Ramos (cell line): ENCODE measurements around the gene CFAP43.

Source experiments
- in situ Hi-C: fragments of 300-500 bp; cut with MboI; formaldehyde crosslinking; loops from one replicate; pipeline ENCODE4 v1.14.3; 2022; ENCODE audit warnings: low sequenced_read_pairs; ENCODE audit not compliant: unreplicated experiment

The CFAP43 gene, protein sequence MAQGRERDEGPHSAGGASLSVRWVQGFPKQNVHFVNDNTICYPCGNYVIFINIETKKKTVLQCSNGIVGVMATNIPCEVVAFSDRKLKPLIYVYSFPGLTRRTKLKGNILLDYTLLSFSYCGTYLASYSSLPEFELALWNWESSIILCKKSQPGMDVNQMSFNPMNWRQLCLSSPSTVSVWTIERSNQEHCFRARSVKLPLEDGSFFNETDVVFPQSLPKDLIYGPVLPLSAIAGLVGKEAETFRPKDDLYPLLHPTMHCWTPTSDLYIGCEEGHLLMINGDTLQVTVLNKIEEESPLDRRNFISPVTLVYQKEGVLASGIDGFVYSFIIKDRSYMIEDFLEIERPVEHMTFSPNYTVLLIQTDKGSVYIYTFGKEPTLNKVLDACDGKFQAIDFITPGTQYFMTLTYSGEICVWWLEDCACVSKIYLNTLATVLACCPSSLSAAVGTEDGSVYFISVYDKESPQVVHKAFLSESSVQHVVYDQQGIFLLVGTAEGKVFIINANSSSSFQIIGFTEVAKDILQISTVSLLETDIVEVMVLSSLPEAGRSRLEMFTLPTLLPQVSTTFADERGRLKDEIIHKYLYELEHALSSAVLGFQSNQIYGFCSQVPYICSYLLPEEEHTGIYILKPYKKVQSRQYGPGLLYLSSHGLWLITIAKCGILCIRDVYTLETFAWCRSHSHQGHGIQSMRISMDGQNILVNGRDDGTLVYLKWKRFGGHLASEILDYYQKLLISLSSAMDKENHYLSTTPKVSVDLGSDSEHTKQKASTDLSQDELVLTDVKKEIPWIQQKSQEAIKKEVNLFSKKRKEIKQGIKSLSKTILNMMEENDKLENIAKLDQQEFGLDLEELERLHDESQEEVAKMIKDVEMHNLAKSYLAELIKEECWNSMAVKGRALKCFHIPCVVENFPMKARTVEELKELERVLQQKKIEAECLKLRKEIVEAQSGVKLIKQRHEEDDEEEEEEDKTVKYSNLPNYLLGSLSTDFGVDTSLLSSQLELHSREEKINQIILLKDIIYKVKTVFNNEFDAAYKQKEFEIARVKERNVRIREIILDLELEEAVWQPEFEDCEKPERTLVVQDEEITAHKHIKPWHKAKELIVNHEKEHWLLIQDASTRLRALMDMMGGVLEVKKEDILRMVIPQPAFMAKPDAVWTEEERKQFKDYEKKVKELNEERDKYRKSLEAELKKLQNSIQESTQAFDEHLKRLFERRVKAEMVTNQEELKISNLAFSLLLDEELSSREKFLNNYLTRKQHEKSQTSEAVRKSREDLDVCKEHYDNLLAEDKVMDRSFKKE (N-terminal part only)

GRCh38 chr10:104231784-104232612, at the start of gene CFAP43:
TSS of gene CFAP43 (minus strand) at chr10:104232364. CDS start at chr10:104232246, 118 bp downstream.
- in situ Hi-C loops: no loop called here

- in situ Hi-C loops: no loop called here
Observed at GRCh38 chr10:104281694-104282093, 49.5 kb upstream of the CFAP43 start.

GRCh38 chr10:104279550-104280259, 47.5 kb upstream of the CFAP43 start:
- in situ Hi-C loops: no loop called here

DNA sequence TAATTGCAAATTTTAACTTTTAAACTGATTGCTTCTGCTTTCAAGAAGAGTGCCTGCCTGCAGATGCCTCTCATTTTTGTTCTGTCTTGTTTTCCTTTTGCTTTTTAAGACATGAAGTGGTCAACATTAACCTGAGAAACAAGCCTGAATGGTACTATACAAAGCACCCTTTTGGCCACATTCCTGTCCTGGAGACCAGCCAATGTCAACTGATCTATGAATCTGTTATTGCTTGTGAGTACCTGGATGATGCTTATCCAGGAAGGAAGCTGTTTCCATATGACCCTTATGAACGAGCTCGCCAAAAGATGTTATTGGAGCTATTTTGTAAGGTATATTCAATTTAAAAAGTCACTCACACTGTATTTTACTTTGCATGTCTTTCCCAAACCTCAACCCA, 45.6 kb upstream of the CFAP43 start:
- in situ Hi-C loops: no loop called here

DNA sequence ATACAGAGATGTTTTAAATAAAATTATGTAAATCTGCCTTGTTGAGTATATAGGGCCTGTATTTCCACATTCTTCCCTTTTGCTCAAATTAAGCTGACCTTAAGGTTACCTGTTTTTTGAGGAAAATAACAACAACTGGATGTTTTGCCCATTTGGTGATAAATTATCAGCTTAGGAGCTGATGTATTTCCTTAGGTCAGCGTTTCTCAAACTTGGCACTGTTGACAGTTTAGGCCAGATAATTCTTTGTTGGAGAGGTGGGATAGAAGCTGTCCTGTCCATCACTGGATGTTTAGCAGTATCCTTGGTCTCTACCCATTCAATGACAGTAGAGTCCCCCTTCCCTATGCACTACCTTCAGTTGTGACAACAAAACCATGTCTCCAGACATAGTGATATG, 44.0 kb upstream of the CFAP43 start:
- in situ Hi-C loops: no loop called here

GRCh38 chr10:104274762-104275721, 42.9 kb upstream of the CFAP43 start:
- in situ Hi-C loops: no loop called here

- in situ Hi-C loops: no loop called here
Observed at GRCh38 chr10:104273899-104274575, 41.9 kb upstream of the CFAP43 start.

DNA sequence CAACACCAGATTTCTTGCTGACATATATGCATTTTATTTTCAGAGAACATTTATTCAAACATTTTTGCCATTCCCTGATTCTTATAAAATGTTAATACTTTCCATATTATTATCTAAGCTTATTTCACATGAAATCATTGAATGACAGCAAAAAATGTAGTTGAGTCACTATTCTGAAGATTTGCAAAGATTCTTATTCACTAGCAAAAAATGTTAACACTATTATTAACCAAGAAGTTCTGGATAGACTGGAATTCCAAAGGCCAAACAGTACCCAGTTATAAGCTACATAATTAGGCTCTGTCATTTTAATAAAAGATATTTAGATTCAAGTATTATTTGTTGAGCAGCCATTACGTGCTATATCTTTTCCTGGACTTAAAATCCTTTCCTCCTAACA, 41.1 kb upstream of the CFAP43 start:
- in situ Hi-C loops: no loop called here

- in situ Hi-C loops: no loop called here
Observed at GRCh38 chr10:104268713-104269645, 36.8 kb upstream of the CFAP43 start, which contains the start of gene GSTO2. TSS of gene GSTO2 (plus strand) at chr10:104269184. CDS start at chr10:104274916, 5,732 bp downstream.

DNA sequence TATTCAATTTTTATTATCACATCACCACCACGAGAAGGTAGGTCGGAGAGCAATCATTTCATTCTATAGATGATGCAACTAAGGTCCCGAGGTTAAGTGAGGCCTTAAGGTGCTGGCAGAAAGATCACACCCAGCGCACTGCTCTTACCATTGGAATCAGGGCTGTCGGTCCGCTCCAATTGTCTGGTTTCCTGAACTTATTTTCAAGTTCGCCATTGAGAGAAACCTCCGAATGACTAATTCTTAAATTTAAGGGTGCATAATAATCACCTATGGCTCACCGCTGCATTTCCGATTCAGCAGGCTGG, 36.2 kb upstream of the CFAP43 start:
- in situ Hi-C loops: no loop called here

DNA sequence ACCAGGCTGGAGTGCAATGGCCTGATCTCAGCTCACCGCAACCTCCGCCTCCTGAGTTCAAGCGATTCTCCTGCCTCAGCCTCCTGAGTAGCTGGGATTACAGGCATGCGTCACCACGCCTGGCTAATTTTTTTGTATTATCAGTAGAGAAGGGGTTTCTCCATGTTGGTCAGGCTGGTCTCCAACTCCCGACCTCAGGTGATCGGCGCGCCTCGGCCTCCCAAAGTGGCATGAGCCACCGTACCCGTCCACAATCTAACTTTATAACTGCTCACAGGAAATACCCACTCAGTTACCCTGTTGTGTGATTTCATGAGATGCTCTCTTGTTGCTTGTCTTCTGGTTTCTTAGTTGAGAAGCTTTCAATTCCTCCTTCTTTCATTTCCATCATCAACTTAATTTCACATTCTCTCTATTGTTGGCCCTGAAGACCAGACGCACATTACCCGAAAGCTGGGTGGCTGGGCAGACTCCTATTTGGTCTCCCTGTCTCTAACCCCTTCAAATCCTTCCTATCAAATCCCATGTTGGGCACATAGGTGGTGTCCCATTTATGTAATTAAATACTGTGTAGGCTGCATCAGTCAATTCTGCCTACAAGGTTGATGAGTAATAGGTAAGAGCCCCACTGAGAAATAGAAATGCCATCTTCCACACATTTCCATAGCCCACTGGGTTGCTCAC, 35.7 kb upstream of the CFAP43 start:
- in situ Hi-C loops: no loop called here

GRCh38 chr10:104264783-104265182, 32.6 kb upstream of the CFAP43 start:
- in situ Hi-C loops: no loop called here

- in situ Hi-C loops: no loop called here
Observed at GRCh38 chr10:104262055-104262454, 29.9 kb upstream of the CFAP43 start.

DNA sequence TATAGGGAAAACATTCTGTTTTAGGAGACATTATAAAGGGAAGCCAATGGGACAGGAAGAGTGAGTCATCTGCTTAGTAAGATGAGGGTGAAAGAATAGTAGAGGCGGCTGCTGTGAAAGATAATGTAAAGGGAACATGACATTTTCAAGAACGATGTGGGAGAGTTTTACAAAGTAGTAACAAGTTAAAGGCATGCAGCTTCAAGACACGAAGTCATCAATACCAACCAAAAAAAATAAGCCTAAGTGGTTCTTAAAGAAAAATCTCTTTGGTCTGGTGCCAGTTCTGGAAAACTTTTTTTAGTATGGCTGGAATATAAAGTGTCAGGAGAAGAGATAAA, 28.6 kb upstream of the CFAP43 start:
- in situ Hi-C loops: no loop called here

- in situ Hi-C loops: no loop called here
Observed at GRCh38 chr10:104259999-104260774, 28.0 kb upstream of the CFAP43 start.
